ENCODE data around the gene ZNF780A.
"Not testable (repeated sequence)": the region's sequence is repeated elsewhere in the genome, so short reads cannot be mapped to it uniquely, and the experiment has no call there.

Gene ZNF780A

DNA sequence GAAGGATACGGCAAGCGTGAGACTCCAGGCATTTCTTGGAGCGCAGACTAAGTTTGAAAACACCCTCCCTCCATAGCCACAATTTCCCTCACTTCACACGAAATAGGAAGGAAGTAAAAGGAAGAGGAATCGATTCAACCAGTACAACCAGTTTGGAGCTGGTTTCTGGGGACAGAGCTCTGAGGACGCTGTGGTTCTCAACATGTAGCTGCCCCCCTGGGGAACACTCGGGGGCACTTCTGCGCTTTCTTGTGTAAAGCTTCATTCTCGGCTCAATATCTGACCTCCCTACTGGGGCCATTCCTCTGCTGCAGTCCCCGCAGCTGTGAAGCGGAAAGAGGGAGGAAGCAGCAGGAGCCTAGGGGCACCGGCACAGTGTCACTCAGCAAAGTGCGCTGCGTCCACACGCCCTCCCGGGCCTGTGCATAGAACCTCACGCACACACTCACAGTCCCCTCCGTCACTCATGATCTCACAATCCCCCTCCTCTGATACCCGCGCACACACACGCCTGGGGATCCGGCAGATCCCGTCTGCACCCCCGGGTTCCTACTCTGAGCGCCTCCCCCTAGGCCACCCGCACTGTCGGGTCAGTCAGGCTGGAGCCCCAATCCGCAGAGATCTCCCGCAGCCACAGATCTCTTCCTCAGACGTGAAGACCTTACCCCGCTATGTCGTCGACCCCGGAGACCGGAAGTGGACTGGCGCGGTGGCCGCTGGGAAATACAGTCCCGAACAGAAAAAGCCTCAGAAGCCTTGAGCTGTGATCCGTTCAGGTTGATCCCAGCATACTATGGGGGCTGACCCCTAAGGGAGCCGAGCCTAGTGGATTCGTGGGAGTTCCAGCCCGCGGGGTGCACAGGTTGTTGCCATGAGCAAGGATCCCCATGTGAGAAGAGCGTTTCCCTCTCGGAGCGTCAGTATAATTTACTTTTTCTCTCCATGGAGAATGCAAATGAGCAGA, at the start of gene ZNF780A:
TSS of gene ZNF780A (minus strand) at position 703 of the 964 bp plus-strand sequence. CDS start 6,190 bp downstream, outside the sequence.
- DNase-seq = peak; percentile 89

DNA sequence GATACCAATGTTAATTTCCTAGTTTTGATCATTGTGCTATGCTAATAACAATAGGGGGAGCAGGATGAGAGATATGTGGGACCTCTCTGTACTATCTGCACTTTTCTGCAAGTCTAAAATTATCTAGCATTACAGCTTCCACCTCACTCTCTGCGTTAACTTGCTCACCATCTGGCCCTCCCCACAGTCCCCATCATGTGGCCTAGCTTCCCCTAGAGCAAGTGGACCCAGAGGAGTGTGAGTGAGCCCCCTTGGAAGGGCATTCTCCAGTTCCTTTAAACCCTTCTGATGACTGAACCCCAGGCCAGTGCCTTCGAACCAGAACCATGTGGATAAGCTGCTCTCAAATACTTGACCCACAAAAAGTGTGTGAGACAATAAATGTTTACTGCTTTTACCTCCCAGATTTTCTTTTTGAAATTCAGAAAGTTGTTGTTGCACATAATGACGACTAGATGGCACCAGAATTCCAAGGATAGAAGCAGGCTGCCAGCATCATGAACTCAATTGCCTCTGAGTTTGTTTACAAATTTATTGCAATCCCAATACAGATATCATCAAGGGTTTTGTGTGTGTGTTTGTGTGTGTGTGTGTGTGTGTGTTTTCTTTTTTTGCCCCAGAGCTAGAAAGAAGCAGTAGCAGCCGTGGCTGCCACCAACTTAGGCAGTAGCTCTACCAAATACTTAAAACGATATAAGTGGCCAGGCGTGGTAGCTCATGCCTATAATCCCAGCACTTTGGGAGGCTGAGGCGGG, 49.0 kb upstream of the ZNF780A start:
- no peak for DNase-seq

DNA sequence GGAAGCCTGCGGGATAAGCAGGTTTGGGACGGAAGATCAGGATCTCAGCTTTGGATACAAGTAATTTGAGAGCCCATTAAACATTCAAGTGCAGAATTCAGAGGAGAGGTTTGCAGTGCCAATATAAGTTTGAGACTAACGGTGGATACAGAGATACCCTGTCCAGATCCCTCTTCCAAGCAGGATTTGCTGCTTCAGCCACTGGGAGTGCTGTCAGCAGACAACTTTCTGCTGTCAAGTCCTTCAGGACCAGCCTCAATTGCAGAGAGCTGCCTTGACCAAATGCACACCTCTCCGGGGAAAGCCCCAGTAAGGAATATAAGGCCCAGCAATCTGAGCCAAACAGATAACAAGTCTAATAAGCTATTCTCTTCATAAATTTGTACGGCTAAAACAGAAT, 46.1 kb upstream of the ZNF780A start:
- DNase-seq = no peak

DNA sequence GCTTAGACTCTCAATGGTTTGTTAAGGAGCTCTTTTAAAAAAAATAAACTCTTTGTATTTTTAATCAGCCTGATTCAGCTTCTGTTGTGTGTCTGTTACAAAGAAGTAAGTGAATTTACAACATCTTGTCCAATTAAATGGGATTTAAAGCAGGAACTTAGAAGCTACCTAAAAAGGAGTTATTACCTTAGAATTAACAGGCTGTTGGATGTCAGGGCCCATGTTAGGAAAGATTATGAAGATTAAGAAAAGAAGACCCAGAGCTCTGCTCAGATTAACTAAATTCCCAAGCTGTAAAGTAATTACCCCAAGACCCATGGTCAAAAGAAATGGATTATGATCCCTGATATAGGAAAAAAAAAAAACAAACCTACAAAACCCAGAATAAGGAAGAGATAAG, 44.1 kb upstream of the ZNF780A start:
- DNase-seq = no peak

DNA sequence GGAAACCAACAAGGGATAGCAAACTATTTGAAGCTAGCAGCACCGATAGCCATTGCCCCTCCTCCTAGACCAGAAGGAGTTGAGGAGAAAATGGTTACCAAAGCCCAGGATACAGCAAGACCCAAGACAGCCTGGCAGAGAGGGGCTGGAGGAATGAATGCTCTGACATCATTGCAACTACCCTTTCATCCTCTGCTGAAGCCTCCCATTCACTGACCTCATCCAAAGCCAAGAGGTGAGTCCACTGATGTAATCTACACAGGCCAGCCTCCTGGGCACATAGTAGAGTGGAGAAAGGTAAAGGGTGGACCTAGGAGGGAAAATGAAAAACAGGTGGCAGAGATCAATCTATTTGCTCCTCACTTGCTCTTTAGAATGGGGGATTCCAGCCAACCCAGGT, 42.7 kb upstream of the ZNF780A start:
- no peak for DNase-seq

DNA sequence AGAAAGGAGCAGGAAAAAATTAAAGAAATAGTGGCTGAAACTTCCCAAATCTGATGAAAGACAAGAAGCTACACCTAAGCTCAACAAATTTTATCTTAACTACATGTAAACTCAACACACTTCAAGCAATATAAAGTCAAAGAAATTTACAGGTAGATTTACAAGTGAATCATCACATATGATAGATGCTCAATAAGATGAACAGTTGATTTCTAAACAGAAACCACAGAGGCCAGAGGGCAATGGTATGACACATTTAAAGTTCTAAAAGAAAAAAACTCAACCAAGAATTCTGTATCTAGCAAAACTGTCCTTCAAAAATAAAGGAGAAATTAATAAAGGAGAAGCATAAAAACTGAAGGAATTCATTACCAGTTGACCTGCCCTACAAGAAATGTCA, 39.3 kb upstream of the ZNF780A start:
- DNase-seq = no peak

DNA sequence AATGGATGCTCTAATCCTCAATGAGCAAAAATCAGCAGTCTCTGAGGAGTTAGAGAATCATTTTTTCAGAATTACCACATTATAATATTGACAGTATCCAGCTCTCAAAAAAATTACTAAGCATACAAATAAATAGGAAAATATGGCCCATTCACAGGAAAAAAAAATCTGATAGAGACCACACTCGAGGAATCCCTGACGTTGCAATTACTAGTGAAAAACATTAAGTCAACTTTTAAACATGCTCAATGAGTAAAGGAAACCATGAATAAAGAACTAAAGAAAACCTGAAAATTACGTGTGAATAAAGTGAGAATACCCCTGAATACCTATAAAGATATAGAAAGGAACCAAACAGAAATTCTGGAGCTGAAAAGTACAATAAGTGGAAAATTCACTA, 38.7 kb upstream of the ZNF780A start:
- DNase-seq = no peak

DNA sequence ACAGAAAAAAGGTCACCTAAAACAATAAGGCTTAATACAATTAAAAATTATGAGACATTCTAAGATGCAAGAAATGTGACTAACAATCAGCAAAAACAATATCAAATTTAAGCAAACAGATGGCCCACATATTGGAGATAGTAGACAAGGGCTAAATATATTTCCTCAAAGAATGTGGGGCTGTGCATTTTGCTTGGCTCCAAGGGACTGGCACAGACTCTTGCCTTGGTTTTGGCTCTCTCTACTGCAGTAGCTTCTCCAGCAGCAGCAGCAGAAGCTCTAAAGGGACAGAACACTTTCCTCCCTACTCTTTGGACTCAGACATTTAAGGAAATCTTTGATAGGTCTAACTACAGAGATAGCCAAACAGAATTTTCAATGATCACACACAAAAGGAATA, 38.2 kb upstream of the ZNF780A start:
- DNase-seq = no peak

DNA sequence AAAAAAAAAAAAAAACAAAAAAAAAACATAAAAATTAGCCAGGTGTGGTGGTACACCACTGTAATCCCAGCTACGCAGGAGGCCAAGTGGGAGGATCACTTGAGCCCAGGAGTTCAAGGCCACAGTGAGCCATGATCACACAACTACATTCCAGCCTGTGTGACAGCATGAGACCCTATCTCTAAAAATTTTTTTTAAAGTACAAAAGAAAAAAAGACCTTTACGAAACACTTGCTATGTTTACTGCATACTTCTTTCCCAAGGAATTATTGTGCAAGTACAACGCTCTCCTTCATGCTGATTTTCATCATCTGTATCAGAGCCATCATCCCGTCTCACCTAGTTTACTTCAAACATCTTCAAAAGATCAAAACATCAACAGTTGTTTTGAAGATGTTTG, 28.6 kb upstream of the ZNF780A start:
- no peak for DNase-seq

DNA sequence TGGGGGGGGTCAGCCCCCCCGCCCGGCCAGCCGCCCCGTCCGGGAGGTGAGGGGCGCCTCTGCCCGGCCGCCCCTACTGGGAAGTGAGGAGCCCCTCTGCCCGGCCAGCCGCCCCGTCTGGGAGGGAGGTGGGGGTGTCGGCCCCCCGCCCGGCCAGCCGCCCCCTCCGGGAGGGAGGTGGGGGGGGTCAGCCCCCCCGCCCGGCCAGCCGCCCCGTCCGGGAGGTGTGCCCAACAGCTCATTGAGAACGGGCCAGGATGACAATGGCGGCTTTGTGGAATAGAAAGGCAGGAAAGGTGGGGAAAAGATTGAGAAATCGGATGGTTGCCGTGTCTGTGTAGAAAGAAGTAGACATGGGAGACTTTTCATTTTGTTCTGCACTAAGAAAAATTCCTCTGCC, 27.9 kb upstream of the ZNF780A start:
- DNase-seq = not testable (repeated sequence)

DNA sequence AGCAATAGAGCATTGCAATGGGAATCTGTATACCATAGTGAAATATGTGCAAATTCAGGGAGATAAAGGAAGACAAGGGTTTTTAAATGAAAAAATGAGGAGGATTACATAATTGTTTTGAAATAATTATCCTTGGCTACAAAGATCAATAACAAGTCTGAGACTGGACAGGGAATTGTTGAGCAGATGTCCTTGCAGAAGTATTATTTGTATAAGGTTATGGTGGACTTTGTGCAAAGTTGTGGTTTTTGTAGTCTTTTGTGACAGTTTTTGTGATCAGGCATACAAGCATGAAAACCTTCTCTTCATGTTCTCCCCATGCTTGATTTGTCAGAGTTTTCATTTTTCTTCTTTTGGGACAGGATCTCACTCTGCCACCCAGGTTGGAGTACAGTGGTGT, 25.3 kb upstream of the ZNF780A start:
- DNase-seq = no peak

DNA sequence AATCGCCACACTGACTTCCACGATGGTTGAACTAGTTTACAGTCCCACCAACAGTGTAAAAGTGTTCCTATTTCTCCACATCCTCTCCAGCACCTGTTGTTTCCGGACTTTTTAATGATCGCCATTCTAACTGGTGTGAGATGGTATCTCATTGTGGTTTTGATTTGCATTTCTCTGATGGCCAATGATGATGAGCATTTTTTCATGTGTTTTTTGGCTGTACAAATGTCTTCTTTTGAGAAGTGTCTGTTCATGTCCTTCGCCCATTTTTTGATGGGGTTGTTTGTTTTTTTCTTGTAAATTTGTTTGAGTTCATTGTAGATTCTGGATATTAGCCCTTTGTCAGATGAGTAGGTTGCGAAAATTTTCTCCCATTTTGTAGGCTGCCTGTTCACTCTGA, 23.4 kb upstream of the ZNF780A start:
- not testable (repeated sequence) for DNase-seq

DNA sequence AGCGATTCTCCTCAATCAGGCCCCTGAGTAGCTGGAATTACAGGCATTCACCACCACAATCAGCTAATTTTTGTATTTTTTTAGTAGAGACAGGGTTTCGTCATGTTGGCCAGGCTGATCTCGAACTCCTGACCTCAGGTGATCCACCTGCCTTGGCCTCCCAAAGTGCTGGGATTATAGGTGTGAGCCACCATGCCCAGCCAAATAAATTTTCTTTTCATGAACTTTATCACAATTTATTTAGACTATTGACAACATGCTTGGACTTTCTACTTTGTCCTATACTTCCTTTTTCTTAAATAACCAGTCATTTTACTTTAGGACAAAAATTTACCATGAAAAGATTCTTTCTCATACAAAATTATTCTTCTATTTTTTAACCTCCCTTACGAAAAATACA, 21.5 kb upstream of the ZNF780A start:
- DNase-seq = not testable (repeated sequence)

DNA sequence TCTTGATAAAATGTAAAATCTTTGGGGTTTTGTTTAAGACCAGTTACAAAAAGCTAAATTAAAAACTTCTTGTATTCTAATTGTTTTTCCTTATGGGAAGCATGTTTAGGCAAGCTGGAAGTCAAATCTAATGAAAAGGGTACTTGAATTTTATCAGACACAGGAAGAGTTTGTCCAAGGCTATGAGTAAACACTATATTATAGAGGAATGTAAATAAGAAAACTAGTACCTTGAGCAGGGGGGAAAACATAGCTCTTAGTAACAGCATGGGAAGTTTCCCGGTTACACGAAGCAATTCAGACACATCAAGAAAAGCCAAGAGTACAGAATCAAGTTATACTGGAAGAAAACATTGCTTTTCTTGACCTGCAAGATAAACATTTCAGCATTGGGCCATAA, 19.8 kb upstream of the ZNF780A start:
- no peak for DNase-seq

DNA sequence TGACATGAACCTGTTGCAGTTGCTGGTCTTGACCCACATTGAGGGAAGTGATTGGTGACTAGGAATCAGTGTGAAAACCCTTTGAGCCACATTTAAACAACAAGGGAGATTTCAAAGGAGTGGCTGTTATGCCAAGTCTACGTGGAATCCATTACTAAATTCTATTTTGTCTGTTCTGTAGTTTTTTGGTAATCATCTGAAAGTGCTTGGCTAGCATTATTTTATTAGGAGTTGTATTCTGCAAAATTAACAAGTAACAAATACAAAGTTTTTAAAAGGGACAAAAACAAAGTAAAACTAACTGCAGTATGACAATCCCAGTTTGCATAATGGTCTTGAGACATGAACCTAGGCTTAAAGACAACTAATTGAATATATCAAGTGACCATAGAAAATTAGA, 14.0 kb upstream of the ZNF780A start:
- no peak for DNase-seq

DNA sequence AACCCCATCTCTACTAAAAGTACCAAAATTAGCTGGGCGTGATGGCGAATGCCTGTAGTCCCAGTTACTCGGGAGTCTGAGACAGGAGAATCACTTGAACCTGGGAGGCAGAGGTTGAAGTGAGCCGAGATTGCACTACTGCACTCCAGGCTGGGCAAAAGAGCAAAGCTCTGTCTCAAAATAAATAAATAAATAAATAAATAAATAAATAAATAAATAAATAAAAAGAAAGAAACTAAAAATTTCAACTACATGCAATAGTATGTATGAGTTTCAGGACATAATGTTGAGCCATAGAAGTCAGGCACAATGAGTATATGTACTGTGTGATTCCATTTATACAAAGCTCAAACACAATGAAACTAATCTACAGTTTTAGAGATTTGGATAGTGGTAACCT, 12.9 kb upstream of the ZNF780A start:
- DNase-seq = no peak

DNA sequence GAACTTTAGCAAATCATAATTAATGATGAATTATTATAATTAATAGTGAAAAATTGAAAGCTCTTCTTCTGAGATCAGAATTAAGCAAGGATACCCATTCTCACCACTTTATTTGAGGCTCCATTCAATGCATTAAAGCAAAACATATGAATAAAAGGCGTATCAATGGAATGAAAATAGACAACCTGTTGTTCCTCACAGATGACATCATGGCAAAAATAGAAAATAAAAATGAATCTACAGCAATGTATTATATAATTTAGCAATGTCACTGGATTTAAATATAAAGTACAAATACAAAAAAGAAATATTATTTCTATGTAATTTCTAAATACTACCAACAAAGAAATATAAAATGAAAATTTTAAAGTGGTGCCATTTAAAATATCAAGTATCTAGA, 11.1 kb upstream of the ZNF780A start:
- DNase-seq = no peak

DNA sequence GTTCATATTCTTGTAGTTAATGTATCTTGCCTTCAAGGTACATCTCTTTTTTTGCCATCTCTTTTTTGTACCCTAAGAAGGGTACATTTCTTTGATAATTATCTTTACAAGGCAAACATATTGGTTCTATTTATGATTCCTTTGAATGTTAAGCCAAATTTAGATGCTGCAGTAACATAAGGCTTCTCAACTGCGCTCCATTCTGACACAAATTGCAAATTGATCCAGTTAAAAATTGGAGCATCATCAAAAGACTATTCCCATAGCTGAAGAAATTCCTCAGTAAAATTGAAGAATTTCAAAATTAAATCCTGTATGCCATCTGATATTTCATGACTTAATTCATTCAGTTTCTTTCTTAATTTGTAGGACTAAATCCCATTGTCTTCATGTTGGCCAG, 2.7 kb upstream of the ZNF780A start:
- DNase-seq = no peak

DNA sequence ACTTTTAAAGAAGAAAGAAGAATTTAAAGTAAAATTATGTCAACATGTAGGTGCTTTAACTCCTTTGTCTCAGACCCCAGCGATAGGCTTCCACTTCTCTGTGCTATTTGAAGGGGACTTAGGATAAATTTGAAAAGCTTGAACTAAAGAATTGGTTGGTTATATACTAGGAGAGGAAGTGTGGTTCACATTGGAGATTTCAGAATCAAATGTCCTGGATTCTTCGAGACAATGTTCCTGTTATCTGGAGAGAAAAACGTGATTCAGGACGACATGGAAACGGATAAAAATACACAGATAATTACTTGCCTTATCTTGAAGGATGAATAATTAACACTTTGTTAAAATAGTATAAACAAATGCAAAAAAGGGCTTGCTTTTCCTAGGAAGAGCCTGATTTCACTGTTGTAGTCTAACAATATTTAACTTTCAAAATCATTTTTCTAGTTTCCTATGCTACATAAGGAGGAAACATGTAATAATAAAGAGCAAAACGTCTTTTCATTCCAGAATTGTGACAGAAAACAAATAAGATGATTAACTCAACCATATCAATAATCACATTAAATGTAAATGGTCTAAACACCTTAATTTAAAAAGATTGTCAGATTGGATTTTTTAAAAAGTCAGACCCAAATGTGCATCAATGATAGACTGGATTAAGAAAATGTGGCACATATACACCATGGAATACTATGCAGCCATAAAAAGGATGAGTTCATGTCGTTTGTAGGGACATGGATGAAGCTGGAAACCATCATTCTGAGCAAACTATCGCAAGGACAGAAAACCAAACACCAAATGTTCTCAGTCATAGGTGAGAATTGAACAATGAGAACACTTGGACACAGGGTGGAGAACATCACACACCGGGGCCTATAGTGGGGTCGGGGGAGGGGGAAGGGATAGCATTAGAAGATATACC, 724 bp upstream of the ZNF780A start:
- DNase-seq = no peak

DNA sequence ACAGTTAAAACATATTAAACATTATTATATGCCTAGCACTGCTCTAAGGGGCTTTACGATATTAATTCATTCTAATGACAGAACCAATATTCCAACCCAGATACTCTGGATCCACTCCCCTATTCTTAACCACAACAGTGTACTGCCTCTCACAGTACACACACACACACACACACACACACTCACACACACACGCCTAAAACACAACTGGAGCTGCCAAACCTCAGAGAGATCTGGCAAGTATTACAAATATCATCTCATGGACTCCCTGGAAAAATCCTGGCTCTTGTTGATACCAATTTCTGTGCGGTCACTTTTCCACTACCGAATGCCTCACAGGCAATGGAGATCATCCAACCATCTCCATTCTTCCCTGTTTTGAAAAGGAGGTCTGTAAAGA, 1.3 kb downstream of the ZNF780A start:
- DNase-seq = no peak

DNA sequence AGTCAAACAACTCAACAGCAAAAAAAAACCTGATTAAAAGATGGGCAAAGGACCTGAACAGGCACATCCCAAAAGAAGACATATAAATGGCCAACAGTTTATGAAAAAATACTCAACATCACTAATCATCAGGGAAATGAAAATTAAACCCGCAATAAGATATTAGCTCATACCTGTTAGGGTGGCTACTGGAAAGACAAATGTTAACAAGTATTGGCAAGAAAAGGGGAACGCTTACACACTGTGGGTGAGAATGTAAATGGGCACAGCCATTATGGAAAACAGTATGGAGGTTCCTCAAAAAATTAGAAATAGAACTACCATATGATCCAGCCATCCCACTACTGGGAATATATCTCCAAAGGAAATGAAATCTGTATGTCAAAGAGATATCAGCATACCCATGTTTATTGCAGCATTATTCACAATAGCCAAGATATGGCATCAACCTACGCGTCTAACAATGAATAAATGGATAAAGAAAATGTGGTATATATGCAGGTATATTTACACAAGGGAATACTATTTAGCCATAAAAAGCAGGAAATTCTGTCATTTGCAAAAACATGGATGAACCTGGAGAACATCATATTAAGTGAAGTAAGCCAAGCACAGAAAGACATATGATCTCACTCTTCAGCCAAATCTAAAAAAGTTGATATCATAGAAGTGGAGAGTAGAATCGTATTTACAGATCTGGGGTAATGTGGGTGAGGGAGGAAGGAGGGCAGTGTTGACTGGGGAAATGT, 2.3 kb downstream of the ZNF780A start:
- no peak for DNase-seq

DNA sequence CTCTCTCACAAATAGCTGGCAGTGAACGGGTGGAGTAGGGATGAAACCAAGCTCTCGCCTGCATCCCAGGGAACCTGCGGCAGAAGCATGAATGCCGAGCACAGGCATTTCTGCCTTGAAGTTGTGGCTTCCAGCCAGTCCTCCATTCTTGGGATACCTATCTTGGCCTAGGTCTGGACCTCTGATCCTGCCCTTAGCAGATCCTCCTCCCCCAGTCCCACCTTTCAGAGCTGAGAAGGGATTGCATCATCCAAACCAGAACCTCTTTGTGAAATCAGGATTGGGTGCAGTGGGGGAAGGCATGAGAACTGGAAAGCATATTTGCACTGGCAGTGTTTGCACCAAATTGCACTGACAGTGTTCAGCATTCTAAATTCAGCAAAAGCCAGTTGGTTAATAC, 5.8 kb downstream of the ZNF780A start:
- no peak for DNase-seq

Measured in activated CD8-positive, alpha-beta memory T cell treated with anti-CD3 and anti-CD28 coated beads for 24 hours (primary cell).